HG02571 (cell line): ENCODE data around the gene HSPB6.

Experiments used
- ATAC-seq: cut with Tn5 transposase; IDR thresholded peaks from one replicate; pipeline ENCODE4 v1.9.1; 2021; ENCODE audit warnings: mild to moderate bottlenecking, moderate library complexity; ENCODE audit not compliant: unreplicated experiment

HSPB6 gene

DNA sequence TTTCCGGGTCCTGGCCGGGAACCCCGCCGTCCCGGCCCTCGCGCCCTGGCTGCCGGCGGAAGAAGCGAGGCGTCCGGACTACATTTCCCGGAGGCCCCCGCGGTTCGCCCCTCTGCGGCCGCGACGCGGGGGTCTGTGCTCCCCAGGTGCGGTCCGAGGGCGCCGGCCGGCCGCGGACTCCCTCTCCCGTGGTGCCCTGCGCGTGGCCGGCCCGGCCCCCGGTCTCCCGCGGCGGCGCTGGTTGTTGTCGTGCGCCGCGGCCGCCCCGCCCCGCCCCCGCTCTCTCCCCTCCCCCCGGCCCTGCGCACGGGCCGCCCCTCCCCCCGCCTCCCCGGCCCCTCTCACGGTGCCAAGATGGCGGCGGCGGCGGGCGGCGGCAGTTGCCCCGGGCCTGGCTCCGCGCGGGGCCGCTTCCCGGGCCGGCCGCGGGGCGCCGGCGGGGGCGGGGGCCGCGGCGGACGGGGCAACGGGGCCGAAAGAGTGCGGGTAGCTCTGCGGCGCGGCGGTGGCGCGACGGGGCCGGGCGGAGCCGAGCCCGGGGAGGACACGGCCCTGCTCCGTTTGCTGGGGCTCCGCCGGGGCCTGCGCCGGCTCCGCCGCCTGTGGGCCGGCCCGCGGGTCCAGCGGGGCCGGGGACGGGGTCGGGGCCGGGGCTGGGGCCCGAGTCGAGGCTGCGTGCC is 39.0 kb downstream of the HSPB6 start, which contains the start of gene KMT2B:
Gene KMT2B (plus strand): TSS at position 339 of the 680 bp plus-strand sequence. CDS start 16 bp downstream, at position 355.
- ATAC-seq: no peak

DNA sequence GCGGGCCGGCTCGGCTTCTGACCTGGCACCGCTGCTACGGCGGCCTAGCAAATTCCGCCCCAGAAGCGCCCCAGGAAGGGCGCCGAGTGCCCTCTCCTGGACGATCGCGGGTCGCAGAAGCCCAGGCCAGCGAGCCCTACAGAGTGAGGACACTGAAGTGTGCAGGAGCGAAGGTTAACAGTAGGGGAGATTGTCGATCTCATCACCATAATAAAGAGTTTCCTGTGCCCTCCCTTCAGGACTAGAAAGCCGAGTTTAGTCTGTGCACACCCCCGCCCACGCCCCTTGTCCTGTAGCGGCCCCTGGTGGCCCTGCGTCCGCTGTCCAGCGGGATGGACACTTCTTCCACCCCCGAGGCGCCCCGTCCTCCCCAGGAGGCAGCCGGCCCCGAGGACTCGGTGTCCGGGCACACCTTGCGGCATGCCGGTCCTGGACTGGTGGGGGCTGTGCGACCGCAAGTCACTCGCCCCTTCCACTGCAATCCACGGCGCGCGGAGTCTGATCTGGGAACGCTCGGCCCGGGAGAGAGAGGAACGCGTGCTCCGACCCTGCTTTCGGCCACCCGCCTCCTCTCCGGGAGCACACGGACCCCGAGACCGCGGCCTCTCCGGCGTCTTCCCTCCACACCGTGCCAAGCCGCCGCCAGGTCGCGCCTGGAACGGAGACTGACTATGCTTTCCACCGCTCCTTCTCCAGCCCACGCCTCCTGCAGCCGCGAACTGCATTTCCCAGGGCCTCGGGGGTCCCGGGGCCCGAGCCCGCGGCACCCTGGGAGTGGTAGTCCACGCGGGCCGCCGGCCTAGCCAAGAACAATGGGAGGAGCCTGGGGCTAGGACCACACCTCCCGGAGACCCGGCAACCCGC is 39.8 kb downstream of the HSPB6 start:
- peak; percentile 53 for ATAC-seq

DNA sequence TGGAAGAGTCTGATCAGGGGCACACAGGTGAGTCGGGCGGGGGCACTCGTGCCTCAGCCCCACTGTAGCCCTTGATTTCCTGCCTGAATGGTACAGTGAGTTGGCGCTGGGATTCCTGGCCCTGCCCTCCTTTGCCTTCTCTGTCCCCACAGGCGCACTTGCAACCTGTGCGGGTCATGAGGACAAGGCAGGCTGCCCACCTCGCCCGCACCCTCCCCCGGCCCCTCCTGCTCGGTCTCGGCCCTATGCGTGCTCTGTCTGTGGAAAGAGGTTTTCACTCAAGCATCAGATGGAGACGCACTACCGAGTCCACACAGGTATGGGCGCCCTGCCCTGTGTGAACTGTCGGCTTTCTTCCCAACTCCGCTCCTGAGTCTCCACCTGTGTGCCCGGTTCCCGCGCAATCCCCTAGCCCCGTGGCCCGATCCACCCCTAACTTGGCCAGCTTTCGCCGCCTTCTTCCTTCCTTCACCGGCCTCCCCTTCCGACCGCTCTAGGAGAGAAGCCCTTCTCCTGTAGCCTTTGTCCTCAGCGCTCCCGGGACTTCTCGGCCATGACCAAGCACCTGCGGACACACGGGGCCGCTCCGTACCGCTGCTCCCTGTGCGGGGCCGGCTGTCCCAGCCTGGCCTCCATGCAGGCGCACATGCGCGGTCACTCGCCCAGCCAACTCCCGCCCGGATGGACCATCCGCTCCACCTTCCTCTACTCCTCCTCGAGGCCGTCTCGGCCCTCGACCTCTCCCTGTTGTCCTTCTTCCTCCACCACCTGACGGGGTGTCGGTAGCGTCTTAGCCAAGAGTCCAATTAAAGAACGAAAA is 40.6 kb downstream of the HSPB6 start:
- no peak for ATAC-seq

DNA sequence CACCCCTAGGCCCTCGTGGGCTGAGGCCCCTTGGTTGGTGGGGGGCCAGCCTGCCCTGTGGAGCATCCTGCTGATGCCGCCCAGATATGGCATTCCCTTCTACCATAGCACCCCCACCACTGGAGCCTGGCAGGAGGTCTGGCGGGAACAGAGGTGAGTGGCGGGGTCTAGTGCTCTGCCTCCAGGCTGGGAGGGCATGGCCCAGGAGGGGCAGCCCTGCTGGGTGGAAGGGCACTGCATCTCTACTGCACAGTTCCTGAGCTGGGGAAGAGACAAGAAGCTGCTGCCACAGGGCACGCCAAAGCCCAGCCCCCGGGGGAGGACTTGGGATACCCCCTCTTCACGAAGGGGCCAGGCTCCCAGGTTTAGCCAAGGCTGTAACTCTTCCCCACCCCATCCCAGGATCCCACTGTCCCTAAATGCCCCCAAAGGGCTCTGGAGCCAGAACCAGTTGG is 41.4 kb downstream of the HSPB6 start:
- ATAC-seq: no peak

DNA sequence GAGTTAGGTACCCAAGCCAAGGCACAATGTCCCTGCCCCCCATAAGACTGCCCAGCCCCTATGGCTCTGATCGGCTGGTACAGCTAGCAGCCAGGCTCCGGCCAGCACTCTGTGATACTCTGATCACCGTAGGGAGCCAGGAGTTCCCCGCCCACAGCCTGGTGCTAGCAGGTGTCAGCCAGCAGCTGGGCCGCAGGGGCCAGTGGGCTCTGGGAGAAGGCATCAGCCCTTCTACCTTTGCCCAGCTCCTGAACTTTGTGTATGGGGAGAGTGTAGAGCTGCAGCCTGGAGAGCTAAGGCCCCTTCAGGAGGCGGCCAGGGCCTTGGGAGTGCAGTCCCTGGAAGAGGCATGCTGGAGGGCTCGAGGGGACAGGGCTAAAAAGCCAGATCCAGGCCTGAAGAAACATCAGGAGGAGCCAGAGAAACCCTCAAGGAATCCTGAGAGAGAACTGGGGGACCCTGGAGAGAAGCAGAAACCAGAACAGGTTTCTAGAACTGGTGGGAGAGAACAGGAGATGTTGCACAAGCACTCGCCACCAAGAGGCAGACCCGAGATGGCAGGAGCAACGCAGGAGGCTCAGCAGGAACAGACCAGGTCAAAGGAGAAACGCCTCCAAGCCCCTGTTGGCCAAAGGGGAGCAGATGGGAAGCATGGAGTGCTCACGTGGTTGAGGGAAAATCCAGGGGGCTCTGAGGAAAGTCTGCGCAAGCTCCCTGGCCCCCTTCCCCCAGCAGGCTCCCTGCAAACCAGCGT is 42.1 kb downstream of the HSPB6 start:
- ATAC-seq: no peak

DNA sequence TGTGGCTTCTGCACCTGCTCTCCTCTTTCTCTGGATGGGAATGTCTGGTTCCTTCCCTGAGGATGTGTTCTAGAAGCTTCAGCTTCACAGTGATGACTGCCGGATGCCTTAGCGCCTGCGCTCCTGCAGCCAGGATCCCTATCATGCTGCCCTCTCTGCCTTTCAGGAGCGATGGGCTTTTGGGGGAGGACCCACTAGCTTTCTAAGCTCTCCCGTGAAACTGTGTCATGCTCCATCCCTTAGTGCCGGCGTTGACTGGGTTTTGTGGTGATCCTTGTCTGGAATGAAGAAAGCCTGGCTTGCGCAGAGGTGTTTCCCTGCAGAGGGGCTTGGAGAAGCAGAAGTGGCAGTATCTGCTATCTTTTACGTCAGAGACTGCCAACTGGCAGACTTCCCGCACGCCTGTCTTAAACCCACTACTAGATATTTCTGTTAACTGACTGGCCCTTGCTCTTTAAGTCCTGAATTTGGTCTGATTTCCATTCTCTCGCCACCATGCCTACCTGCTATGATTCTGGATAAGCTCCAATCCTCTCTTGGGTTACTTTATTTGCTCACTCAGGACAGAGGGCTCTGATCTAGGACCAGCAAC is 42.8 kb downstream of the HSPB6 start:
- no peak for ATAC-seq

DNA sequence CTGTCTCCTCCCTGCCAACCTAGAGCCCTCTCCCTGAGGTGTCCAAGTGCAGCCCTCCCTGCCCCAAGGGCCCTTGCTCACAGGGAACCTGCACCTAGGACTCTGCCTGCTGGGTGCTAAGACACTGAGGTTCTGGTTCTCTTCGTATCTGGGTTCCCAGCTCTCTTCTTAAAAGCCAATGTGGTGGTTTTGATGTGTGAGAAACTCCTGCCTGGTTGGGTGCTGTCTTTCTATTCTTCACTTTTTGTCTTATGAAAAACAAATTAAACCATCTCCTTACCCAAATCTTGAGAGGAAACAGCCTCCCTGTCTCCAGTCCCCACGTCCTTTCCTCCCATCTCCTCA is 43.4 kb downstream of the HSPB6 start:
- no peak for ATAC-seq

DNA sequence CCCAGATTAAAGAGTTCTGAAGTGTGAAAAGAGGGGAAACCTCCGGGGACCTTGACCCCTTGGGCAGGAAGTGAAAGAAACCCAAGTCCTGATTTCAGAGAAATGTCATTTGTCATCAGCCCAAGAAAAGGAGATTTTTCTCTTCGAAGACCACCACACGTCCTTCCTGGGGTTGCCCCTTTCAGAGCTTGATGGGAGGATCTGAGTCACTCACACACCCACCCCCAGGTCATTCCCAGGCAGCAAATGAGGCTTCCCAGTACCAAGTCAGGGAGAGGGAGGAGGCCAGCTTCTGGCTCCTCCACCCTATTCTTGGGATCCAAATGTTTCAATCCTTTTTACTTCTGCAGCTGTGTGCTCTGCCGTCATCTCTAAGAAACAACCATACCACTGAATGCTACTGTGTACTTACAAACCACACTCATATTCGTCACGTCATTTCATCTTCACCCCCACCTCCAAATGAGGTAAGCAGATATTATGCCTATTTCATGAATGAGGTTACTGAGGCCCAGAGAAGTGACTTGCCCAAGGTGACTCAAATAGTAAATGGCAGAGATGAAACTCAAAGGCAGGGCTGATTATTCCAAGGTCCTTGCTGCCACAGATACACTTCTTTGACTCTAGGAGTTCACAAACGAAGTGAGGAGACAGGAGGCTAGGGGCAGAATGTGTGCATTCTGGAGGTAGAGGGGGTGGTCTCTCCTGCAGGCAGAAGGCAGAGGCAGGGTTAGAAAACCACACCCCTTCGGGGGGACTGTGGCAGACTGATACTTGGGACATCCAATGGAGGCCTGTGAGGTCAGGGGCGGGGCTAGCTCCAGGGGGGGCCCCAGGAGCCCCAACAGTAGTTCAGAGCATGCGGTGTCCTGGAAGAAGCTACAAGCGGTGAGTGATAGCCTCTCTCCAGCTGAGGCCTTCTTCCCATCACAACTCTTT is 44.0 kb downstream of the HSPB6 start:
- no peak for ATAC-seq

DNA sequence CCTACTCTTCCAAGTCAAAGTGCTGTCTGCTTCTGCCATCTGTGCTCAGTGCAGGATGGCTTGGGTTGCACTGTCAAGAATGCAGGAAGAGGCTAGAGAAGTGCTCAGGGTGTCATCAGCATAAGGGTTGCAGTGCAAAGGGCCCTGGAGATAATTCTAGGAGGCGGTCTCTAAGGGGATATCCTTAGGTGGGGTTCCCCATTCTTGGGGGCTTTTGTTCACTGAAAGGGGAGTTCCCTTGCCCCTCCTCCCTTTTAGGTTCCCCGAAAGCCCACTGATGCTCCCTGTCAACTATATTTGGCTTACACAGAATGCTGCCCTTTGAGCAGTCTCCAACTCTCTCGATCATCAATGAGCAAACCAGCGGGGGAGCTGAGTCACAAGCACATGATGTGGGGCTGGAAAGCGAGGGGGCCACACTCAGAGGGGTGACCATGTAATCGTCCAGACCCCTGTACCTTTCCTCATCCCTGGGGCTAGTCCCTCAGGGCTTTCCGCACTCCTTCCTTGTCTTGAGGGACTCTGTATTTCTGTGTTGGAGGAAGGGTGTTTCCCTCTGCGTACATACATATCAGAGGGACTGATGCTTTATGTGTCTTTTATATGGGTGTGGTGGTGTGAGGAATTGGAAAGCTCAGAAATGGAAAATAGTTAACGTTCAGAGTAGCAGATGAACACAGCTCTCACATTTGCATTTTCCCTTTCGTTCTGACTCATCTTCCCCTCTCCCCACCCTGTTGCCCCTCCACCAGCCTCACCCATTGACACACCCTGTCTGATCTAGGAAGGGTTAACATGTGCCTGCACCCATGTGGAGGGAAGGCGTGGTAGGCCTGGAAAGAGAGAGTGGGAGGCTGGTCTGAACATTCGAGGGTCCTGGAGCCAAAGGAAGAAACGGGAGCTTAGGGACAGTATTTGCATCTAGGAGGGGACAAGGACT is 45.8 kb downstream of the HSPB6 start:
- no peak for ATAC-seq

DNA sequence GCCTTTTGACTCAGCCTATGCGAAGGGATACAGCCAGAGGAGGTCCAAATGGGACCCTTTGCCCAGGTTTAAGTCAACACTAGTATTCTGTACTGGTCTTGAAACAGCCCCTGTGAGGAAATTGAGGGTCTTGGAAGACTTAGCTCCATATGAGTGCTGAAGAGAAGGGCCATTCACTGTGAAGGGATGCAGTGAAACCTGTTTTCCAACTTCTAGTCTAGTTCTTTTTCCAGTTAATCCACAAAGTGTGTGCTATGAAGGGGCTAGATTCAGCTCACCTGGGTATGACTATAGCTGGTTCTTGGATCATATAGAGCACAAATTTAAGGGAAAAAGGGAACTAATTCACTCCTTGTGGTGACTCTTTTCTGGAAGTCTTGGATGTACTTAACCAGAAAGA is 48.4 kb downstream of the HSPB6 start:
- no peak for ATAC-seq
